Sigmoid colon (tissue), 4 donors: ENCODE data around the gene PSMA1.

ENCODE experiments used
- CTCF ChIP-seq, 4 experiments: fragments of 450-650 bp in 3 of 4; fragments of 200-600 bp in 1 of 4; IDR thresholded peaks; one replicate each; pipeline ENCODE4 v1.5.1; 2016 to 2019; ENCODE audit warnings: antibody characterized with exemption in 4 of 4, mild to moderate bottlenecking in 3 of 4, moderate library complexity in 2 of 4
- EP300 ChIP-seq, 4 donors: sonication (generic); formaldehyde crosslinking; IDR thresholded peaks; one replicate each; pipeline ENCODE4 v1.6.1; 2017; ENCODE audit warnings: antibody characterized with exemption in 4 of 4
- POLR2A ChIP-seq, 2 donors: fragments of 450-650 bp; IDR thresholded peaks; one replicate each; pipeline ENCODE4 v1.6.1; 2016; ENCODE audit warnings: antibody characterized with exemption in 2 of 2, mild to moderate bottlenecking in 2 of 2, moderate library complexity in 2 of 2
- POLR2AphosphoS5 ChIP-seq, 4 donors: sonication (generic); formaldehyde crosslinking; IDR thresholded peaks; one replicate each; pipeline ENCODE4 v1.6.1; 2017; ENCODE audit warnings: antibody characterized with exemption in 4 of 4

- TF ChIP-seq POLR2A (IDR thresholded peaks at IDR 0.05) (no peak), CTCF (IDR thresholded peaks at IDR 0.05) (no peak), EP300 (IDR thresholded peaks at IDR 0.05) (no peak), POLR2AphosphoS5 (IDR thresholded peaks at IDR 0.05) (no peak)
These were observed 18.1 kb downstream of the PSMA1 start for GRCh38 chr11:14502039-14502438.
